Measurements from ENCODE around the gene KCNE1.

The KCNE1 gene

DNA sequence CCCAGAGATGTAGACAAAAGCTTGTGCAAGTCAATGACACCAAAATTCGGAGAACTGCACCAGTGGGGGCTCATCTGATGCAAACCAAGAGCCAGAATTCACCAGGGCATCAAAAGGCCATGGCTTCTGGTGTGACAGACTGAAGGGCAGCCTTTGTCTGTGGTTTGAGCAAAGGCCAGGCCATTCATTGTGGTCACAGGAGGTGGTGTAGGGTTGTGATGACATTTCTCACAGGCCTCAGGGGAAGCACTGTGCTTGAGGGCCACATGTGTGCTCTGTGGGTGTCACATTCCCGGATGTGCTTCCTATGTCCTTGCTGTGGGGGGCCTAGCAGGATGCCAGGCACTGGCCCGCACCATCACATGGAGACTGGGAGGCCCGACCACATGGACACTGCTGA, 22.5 kb upstream of the KCNE1 start:
- no peak for DNase-seq

DNA sequence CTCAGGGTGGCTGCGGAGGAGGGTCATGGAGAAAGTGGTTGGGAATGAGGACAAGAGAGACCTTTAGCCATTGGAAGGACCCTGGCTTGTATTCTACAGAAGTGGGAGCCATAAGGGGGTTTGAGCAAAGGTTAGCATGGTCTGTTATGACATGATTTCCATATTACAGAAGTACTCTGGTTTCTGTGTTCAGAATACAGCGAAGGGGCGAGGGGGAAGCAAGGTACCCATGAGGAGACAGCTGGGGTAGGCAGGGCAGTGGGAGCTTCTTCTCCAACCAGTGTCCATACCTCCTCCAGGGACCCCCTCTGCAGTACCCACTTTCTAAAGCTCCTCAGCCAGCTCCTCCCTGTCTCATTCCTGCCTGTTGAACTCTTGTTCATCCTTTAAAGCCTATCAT, 21.9 kb upstream of the KCNE1 start:
- DNase-seq, result no peak

DNA sequence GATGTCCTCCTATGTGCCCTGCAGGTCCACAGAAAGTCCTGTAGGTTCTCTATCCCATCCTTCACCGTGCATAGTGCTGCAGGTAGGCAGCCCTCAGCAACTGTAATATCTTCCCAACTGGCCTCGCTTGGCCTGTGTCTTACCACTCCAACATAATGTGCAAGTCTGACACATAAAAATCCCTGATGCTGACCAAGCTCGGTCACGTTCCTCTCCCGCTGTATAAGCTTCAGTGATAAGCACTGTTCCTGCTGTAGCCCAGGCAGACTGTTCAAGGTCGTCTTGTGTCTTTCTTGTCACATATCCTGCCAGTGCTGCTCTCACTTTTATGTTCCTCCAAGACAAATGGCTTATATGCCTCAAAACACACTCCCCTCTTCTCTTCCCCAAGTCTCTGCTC, 19.4 kb upstream of the KCNE1 start:
- no peak for DNase-seq

DNA sequence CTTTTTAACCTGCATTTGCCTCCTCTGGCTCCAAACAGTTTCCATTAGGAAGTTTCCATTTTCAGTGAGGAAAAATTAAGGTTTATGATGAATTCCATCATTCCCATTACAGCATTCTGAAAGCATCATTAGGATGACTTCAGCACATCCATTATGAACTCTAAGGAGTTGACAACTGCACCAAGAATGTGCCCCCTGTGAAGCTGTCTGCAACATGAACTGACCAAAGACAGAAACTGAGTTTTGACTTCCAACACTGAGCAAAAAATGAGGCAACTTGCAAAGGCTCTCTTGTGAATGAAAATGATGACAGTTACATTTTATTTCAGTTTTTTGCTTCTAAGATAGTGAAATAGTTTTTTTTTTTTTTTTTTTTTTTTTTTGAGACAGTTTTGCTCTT, 18.3 kb upstream of the KCNE1 start:
- no peak for DNase-seq

DNA sequence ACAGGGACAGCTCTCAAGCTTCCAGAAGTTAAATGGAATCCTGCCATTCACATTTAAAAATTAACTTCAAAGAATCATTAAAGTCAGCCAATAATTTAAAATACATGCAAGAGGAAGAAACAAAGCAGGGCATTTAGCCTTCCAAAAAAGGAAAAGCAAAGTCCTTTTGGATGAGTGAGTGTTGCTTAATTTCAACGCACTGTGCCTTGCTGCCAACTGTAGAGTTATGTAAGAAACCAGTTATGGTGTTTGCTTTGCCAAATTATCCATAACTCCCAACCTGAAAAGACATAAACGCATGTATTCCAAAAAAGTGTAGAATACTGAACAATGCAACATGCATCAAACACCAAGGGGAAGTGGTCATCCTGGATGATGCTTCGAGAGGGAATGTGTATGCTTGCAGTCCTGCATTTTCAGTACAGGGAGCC, 16.1 kb upstream of the KCNE1 start:
- DNase-seq, result no peak

DNA sequence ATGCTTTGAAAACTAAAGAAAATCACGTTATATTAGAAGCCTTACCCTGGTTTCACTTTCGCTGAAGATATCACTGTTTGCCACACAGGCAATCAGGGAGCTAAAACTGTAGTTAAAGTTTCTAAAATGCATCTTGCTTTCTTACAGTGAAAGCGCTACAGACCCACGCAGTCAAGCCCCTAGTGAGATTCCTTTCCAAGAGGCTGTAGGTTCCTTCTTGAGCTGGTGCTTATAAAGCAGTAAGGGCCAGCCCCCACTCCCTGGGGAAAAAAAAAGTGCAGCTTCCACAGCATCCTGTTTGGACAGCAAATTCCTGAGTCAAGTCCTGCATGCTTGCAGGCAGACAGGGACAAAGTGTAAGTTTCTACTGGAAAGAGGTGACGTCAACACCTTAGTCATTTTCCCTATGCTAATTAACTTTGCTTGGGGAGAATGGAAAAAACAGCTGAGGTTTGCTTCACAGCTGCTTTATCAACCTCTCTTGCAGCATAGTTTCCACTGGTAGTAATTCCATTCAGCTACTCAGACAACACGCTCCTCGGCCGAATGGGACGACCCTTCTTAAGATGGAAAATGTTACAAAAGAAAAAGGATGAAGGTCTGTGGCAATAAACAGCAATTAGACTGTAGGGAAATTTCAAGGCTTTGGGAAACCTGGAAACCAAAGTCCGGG, 14.7 kb upstream of the KCNE1 start:
- DNase-seq, result no peak

DNA sequence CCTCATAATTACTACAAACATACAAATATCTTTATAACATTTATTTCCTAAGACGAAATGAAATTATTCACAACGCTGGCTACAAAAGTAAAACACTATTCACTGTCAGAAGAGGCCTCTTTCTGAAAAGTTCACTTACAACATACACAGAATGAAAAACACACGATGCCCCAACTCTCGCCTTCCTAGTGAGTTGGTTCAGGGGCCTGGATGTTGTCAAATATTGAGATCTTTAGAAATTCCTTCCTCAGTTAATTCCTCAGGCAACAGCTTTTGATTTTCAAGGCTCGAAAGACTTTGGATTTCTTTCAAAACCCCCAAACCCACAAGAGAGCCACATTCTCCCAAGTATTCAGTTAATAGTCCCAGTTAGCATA, 14.2 kb upstream of the KCNE1 start:
- no peak for DNase-seq

DNA sequence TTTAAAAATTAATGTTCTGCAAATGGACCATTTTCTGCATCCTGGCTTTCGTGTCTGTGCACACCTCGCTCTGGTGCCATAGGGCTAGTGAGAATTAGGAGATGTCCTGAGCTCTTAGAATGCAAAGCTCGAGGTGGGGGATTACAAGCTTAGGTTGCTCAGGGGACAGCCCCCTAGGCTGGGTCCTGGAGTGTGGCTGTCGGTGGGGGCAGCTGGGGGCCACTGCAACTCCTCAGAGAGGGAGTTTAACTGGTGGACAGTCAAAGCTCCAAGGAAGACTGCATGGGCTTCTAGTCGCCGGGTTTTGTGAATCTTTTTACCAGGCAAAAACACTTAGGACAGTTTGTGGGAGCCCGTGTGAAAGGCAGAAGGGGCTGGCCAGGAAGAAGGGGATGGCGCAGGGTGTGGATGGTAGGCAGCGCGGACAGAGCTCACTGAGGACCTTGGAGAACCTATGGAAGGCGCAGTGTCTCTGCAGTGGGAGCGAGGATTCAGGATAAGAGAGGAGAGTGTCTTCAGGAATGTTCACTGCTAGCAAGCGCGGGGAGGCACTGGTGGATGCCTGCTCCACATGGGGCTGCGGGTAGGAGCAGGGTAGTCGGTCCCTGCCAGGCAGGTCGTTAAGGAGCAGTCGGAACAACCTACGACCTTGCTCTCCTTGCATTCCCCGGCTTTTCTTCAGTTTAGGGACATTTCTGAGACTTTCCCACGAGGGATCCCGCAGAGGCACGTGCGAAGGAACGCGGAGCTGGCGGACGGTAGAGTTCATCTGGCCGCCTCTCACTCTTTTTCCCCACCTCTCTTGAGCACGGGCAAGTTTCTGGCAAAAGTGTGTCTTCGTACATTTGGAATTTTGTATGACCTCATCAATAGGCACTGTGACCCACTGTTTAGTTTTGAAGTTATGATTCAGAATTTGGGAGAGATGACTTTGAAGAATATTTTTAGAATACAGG, 12.9 kb upstream of the KCNE1 start:
- DNase-seq, result no peak

DNA sequence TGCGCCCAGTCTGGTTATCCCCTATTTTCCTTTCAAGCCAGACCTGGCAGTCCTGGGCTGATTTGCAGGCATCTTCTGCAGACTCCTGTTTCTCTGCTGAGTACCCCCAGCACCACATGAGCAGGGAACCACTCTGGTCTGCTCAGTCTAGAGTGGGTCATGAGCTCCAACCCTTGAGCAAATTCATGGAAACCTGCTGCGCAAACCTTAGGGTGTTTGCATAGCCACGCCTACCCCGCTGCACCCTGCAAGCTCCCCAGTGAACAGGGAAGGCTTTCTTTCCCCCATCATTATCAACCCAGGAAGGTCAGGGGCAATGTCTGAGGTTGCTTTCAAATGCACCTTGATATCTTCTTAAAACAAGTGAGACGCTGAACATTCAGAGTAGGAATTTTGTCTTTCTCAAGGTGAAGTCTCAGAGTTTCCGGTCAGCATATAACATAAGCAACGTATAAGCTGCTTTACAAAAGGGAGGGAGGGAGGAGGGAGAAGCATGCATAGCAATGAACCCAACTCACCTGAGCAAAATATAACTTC, 11.1 kb upstream of the KCNE1 start:
- no peak for DNase-seq

DNA sequence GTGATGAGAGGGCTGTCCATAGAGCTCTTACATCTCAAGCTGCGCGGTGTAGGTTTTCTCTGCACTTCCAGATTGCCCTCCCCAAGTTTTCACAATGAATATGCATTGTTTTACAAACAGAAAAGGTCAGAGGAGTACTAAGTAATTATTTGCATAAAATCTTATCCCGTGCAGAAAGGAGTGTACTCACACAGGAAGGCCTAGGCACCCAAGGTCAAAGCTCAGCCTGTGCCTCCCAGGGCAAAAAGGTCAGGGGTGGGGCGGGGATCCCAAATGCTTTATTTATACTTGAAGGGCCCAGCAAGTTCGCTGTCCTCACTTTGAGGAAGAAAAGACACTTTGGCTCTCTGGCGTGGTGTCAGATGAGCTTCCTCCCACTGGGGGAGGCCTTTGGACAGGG, 10.3 kb upstream of the KCNE1 start:
- no peak for DNase-seq

DNA sequence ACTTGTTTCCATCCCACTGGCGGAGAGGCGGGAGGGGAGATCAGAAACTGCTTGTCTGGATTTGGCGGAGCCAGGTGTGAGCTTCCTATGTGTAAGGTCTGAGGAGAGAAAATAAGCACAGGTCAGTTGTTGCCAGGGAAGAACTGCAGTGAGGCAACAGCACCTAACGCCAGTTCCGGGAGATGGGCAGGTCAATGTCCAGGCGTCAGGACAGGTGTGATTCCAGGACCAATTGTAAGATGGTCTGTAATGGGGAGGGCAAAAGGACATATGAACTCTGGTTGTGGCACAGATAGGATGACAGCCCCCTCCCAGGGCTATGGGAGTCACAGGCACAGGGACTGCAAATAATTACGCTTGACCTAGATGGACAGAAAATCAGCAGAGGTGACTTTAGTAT, 9.6 kb upstream of the KCNE1 start:
- no peak for DNase-seq

DNA sequence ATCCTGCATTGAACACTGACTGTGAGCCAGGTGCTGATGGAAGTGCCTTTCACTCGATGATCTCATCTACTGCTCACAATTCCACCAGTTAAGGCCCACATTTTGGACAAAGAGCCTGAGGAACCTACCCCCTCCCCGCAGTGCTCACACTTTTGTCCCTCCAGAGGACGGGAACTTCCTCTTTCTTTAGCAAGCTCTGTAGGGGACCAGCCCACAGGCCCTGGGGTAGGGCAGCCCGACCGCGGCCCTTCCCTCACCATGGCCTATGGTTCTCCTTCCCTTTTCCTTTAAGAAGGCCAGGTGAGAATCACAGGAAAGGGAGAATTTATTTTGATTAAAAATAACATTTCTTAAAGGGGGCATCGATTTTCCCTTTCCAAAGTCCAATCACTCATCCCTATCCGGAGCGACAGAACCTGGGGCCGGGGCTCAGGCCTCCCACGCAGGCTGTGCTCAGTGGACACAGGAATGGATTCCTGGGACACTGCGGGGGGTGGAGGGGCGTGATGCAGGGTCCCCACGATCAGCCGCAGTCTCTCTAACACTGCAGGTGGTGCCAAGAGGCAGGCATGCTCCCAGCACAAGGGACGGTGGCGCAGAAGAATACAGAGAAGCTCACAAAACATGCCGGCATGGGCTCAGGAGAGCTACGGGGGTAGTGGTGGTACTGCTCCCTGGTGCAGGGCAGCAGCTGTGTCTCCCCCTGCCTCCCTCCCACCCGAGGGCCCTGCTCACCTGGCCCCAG, 8.9 kb upstream of the KCNE1 start:
- no peak for DNase-seq

DNA sequence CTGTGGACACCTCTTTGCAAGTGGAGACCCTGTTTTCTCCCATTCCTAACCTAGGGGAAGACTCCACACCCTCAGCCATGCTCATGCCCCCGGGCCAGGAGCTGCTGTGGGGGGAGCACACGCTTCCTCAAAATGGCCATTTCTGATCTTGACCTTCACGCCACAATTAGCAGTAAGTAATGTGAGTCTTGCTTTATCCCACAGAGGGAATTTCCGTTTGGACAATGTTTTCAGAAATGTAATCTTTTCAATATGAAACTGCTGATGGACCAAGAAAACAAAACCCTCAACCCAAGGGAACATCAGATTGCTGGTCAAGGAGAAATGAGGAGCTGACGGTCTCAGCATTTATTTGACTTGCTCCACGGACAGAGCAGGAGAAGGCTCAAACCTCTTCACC, 8.3 kb upstream of the KCNE1 start:
- DNase-seq, result no peak

DNA sequence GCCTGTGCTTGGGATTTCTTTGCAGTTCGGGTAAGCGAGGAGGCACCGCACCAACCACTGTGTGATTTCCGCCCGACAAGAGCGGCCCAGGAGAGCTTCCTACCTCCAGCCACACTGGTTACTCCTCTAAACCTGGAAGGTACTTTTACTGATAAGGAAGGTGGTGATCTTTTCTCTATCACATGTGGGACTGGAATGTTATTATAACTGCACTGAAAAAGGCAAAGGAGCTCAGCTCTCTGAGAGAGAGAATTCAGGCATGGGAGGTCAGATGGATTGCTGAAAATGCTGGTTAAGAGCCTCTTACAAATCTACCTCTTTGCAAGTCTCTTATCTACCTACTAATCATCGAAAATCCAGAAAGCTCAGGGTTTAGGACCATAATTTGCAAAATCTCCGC, 7.7 kb upstream of the KCNE1 start:
- DNase-seq, result no peak

DNA sequence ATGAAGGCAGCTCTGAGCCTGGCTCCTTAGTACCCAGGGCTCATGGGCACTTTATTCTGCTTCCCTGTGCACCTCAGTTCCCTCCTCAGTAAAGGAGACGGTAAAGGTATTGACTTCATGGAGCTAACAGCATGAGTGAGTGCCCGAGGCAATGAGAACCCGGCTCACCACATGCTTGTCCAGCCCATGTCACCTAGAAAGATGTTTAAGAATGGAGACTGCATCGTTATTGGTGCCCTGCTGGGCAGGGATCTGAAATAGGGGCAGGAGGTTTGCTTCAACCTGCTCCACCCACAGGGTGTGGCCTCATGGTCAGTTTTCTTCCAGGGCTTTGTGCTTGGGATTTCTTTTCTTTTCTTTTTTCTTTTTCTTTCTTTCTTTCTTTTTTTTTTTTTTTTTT, 7.0 kb upstream of the KCNE1 start:
- no peak for DNase-seq

DNA sequence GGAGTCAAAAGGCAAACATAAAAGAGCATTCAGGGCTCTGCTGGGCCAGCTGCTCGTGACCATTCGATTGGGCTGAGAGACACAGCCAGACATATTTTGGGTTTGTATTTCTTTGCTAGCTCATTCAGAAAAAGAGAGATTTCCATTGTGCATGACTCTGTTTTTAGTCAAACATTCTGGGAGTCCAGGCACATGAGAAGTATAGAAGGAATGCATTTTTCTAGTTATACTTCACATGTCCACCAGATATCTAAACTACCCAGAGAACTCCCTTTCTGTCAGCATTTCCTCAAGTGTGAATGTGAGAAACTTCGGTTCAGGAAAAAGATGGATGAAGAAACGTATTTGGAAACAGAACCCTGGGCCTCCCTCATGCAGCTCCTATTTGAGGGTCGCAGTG, 6.3 kb upstream of the KCNE1 start:
- no peak for DNase-seq

DNA sequence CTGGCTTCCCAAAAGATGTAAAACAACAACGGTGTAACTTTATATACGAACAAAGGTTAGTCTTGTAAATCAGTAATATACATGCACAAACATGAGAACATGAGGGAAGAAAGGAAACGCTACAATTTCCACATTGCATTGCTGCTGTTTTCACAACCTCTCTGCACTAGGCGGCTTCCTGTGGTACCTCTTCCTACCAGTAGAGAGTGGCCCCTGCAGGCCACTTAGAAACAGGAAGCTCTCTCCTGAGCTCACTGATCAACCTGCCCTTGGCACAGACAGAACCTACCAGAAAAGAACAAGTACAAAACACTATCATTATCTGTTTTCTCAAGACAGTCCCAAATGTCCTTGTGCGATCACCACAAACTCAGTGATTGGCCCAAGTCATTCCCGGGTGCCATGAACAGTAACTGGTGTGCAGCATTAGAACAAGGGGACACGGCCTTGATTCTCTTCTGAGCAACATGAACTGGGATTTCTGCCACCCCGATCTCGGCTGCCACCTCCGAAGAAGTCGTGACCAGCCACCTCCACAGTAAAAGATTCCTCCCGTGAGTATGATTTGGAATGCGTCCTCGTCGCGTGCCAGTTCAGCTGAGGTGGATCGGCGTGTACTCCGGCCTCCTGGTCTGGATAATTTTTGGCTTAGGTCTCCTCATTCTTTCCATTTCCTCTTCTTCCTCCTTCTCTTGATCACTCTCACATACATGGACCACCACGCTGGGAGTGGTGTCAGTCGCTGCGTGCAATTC, 5.7 kb upstream of the KCNE1 start:
- DNase-seq, result no peak

DNA sequence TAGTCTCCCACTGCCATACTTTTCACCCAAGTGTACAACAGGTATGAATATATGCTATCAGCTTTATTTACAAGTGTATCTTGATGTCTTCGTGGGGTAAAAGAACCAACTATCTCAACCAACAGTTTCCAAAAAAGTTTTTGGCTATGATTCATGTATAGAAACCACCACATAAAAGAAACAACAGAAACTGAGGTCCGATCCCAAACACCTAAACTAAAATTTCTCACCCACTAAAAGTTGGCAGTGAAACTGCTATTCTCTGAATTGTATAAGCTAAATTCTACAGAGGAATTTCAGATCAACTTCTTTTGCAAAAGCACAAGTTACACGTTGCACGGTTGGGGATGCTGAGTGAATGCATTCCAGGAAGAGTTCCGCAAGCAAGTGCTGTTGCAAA, 5.0 kb upstream of the KCNE1 start:
- DNase-seq, result no peak

DNA sequence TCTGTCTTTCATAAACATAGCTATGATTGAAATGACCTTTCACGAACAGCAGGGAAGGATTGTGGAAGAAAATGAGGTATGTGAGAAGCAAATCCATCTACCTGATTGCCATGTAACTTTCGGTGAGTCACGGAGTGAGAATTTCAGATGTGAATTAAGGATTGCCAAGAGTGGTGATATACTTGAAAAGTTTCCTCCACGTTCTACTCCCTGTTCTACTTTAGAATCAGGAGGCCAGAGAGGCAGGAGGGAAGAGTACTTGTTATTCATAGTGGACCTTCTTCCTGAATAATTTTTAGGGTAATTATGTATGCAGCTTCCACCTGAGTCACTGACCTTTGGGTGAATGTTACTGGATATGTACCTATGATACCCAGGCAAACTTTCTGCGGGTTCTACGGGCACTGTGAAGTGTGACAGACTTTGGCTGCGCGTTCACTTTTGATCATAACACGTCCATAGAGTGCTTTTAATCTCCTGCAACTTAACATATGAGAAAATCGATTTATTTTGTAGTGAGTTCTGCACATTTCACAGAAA, 2.6 kb upstream of the KCNE1 start:
- no peak for DNase-seq

DNA sequence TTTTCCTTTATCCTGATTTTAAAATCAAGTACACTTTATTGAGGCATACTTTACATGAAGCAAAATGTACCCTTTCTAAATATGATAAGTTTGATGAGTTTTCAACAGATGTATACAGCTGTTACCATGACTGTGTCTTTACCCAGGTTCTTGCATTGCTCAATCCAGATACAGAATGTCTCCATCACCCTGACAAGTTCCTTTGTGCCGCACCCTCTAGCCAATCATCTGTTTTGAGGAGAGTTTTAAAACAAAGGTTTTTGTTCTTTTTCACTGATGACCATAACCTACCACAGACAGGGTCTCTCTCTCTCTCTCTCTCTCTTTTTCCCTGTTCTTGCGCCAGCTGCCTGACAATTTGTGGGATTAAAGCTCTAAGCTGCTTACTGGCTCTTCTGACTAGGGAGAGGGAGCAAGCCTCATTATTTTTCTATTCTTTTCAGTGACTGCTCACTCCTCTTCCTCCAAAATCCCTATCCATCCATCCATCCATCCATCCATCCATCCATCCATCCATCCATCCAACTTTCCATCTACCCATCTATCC, 1.2 kb upstream of the KCNE1 start:
- no peak for DNase-seq

DNA sequence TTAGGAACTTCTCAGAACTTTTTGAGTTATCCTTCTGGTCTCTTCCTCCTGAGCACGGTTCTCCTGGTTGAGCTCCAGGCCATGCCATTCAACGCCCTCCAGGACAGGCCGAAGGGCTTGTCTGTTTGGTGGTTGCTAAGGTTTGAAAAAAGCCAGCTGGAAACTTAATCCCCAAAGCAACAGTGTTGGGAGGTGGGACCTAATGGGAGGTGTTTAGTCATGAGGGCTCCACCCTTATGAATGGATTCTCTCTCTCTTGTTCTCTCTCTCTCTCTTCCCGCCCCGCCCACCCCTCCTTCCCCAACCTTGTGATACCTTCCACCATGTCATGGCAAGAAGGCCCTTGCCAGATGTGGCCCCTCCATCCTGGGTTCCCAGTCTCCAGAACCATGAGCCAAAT, 829 bp downstream of the KCNE1 start:
- no peak for DNase-seq

Data from T-helper 9 cell (primary cell).